ENCODE data around the gene SCP2D1. TPM values are rescaled to one million over a fixed set of nuclear protein-coding genes. Genes with fewer than 3 reads are reported as not detected.

SCP2D1 gene
- total RNA-seq, 1 experiment from 2014 or later, result not detected

GRCh38 chr20:18774207-18774606 is 39.4 kb upstream of the SCP2D1 start:
- Histone ChIP-seq H3K79me2 (ENCODE audit: low read length) (no peaks in the 10 kb centered on the region), H3K4me3 (ENCODE audit: low read length) (no peak overlapping the region), H2AFZ (ENCODE audit: low read length) (no peak overlapping the region), H3K27ac (ENCODE audit: low read length) (no peak overlapping the region), H4K20me1 (ENCODE audit: low read length) (no peaks in the 10 kb centered on the region), H3K9me3 (ENCODE audit: low read length) (no peaks in the 10 kb centered on the region), H3K9ac (ENCODE audit: low read length) (no peak overlapping the region), H3K27me3 (ENCODE audit: low read length) (no peaks in the 10 kb centered on the region), H3K36me3 (ENCODE audit: low read depth, low read length) (no peaks in the 10 kb centered on the region), H3K9me2 (replicated peaks; ENCODE audit: low read length) (no peaks in the 10 kb centered on the region), H3F3A (ENCODE audit: low read length, unreplicated experiment) (no peaks in the 10 kb centered on the region), H3K4me1 (ENCODE audit: insufficient read depth, low read length) (peaks cover 6% of the 10 kb centered on the region), H3K4me2 (ENCODE audit: low read length) (no peak overlapping the region)
- BruUV-seq (replicated peaks), result no TSS peak
- intact Hi-C loops (cut with micrococcal nuclease), result no loop called here
- no peak for TF ChIP-seq CTCF (conservative IDR thresholded peaks at IDR 0.05; ENCODE audit: low read depth, low read length)
- TF ChIP-seq EZH2phosphoT487 (IDR thresholded peaks at IDR 0.05; ENCODE audit: borderline replicate concordance, low read length), result no peak
- no peak for TF ChIP-seq EZH2 (IDR thresholded peaks at IDR 0.05; ENCODE audit: low read length, unreplicated experiment)
- ChIA-PET CTCF (no interaction called here), POLR2A (ENCODE audit: unreplicated experiment) (no interaction called here)
- DNase-seq (no peak), ATAC-seq (no peak)

- Histone ChIP-seq H3F3A (ENCODE audit: low read length, unreplicated experiment) (no peaks in the 10 kb centered on the region), H3K4me3 (ENCODE audit: low read length) (no peak overlapping the region), H3K27ac (ENCODE audit: low read length) (no peak overlapping the region), H3K4me1 (ENCODE audit: insufficient read depth, low read length) (peaks cover 6% of the 10 kb centered on the region), H2AFZ (ENCODE audit: low read length) (no peak overlapping the region), H3K79me2 (ENCODE audit: low read length) (no peaks in the 10 kb centered on the region), H3K9ac (ENCODE audit: low read length) (no peak overlapping the region), H3K27me3 (ENCODE audit: low read length) (no peaks in the 10 kb centered on the region), H3K9me3 (ENCODE audit: low read length) (no peaks in the 10 kb centered on the region), H3K4me2 (ENCODE audit: low read length) (no peak overlapping the region), H3K36me3 (ENCODE audit: low read depth, low read length) (no peaks in the 10 kb centered on the region), H4K20me1 (ENCODE audit: low read length) (no peaks in the 10 kb centered on the region), H3K9me2 (replicated peaks; ENCODE audit: low read length) (no peaks in the 10 kb centered on the region)
- no peak for TF ChIP-seq EZH2phosphoT487 (IDR thresholded peaks at IDR 0.05; ENCODE audit: borderline replicate concordance, low read length)
- no peak for TF ChIP-seq CTCF (conservative IDR thresholded peaks at IDR 0.05; ENCODE audit: low read depth, low read length)
- no peak for TF ChIP-seq EZH2 (IDR thresholded peaks at IDR 0.05; ENCODE audit: low read length, unreplicated experiment)
- ChIA-PET POLR2A (ENCODE audit: unreplicated experiment) (no interaction called here), CTCF (no interaction called here)
- ATAC-seq (no peak), DNase-seq (no peak)
- intact Hi-C loops (cut with micrococcal nuclease), result no loop called here
- BruUV-seq (replicated peaks), result no TSS peak
These were observed 38.0 kb upstream of the SCP2D1 start for GRCh38 chr20:18775633-18776032.

- H3K4me2 ChIP-seq (ENCODE audit: low read length), result no peak overlapping the region
- no TSS peak for BruUV-seq (replicated peaks)
- no peak overlapping the region for H3K27ac ChIP-seq (ENCODE audit: low read length)
- H3K4me3 ChIP-seq (ENCODE audit: low read length), result no peak overlapping the region
- ATAC-seq, result peak; percentile 48; the same call in 1 of the 2 replicates
- H2AFZ ChIP-seq (ENCODE audit: low read length), result no peak overlapping the region
- POLR2A ChIA-PET (ENCODE audit: unreplicated experiment), result no interaction called here
- TF ChIP-seq EZH2 (IDR thresholded peaks at IDR 0.05; ENCODE audit: low read length, unreplicated experiment), result no peak
- TF ChIP-seq CTCF (conservative IDR thresholded peaks at IDR 0.05; ENCODE audit: low read depth, low read length), result peak; percentile 55
- no peak for TF ChIP-seq EZH2phosphoT487 (IDR thresholded peaks at IDR 0.05; ENCODE audit: borderline replicate concordance, low read length)
- intact Hi-C loops (cut with micrococcal nuclease), result no loop called here
- H3K9ac ChIP-seq (ENCODE audit: low read length), result no peak overlapping the region
- no peaks in the 10 kb centered on the region for H3F3A ChIP-seq (ENCODE audit: low read length, unreplicated experiment)
- H3K9me3 ChIP-seq (ENCODE audit: low read length), result no peaks in the 10 kb centered on the region
- no peaks in the 10 kb centered on the region for H3K79me2 ChIP-seq (ENCODE audit: low read length)
- H3K4me1 ChIP-seq (ENCODE audit: insufficient read depth, low read length), result peaks cover under 1% of the 10 kb centered on the region
- no peaks in the 10 kb centered on the region for H4K20me1 ChIP-seq (ENCODE audit: low read length)
- no peaks in the 10 kb centered on the region for H3K9me2 ChIP-seq (replicated peaks; ENCODE audit: low read length)
- no peaks in the 10 kb centered on the region for H3K36me3 ChIP-seq (ENCODE audit: low read depth, low read length)
- peak; percentile 53 for DNase-seq
- peaks cover 23% of the 10 kb centered on the region for H3K27me3 ChIP-seq (ENCODE audit: low read length)
- CTCF ChIA-PET, result no interaction called here
These were observed 34.7 kb upstream of the SCP2D1 start for GRCh38 chr20:18778690-18779392.

Measured in PC-3 (cell line).